Fibroblast of lung (primary cell): Measurements from ENCODE around the gene MYBPC2.

Source experiments
- CTCF ChIP-seq, 2 donors: IDR thresholded peaks in 1 of 2; conservative IDR thresholded peaks in 1 of 2; 1 replicate in 1 of 2; 2 replicates in 1 of 2; pipeline ENCODE4 v1.5.1; 2011 to 2012; ENCODE audit warnings: low read length in 2 of 2, control low read depth in 1 of 2, inconsistent platforms in 1 of 2, low read depth in 1 of 2, mild to moderate bottlenecking in 1 of 2
- EZH2 ChIP-seq: IDR thresholded peaks from 2 replicates; pipeline ENCODE4 v1.5.1; 2012; ENCODE audit warnings: low read length, control low read depth, mild to moderate bottlenecking; ENCODE audit errors: missing control alignments

GRCh38 chr19:50399368-50399745 is 33.3 kb upstream of the MYBPC2 start:
- TF ChIP-seq CTCF (conservative IDR thresholded peaks at IDR 0.05 in 1 of 2, IDR thresholded peaks at IDR 0.05 in 1 of 2; ENCODE audit: low read depth in 1 of 2, low read length in 2 of 2) (no peak), EZH2 (no peak)
